Esophagus squamous epithelium (tissue), 4 donors: Measurements from ENCODE around the gene PARD3B.

Source experiments
- CTCF ChIP-seq, 6 experiments: fragments of 450-650 bp in 4 of 6; fragments of 200-600 bp in 2 of 6; sonication (generic) in 2 of 6; IDR thresholded peaks; one replicate each; pipeline ENCODE4 v1.5.1; 2016 to 2019; ENCODE audit warnings: antibody characterized with exemption in 6 of 6, mild to moderate bottlenecking in 4 of 6, moderate library complexity in 4 of 6
- POLR2A ChIP-seq, 4 donors: fragments of 450-650 bp; IDR thresholded peaks; one replicate each; pipeline ENCODE4 v1.6.1; 2017; ENCODE audit warnings: antibody characterized with exemption in 4 of 4, mild to moderate bottlenecking in 4 of 4, moderate library complexity in 3 of 4

GRCh38 chr2:204505946-204506345, 39.3 kb upstream of the PARD3B start:
- TF ChIP-seq CTCF (IDR thresholded peaks at IDR 0.05): no peak
- TF ChIP-seq POLR2A (IDR thresholded peaks at IDR 0.05): no peak
